ENCODE data around the gene SHROOM1. TPM values are rescaled to one million over a fixed set of nuclear protein-coding genes. Genes with fewer than 3 reads are reported as not detected.
"Not testable (repeated sequence)": the region's sequence is repeated elsewhere in the genome, so short reads cannot be mapped to it uniquely, and the experiment has no call there.

SHROOM1 gene
- total and polyA plus RNA-seq, 3 experiments from 2014 or later, result 1.6 to 2.0 TPM; not detected in 1

GRCh38 chr5:132810605-132811004 lies 19.8 kb downstream of the SHROOM1 start:
- Mint-ChIP-seq H3K36me3 (peaks cover 0 to 1% (median 0%) of the 10 kb centered on the region in 3 donors), H3K9me3 (no peaks in the 10 kb centered on the region), H3K4me1 (peaks cover 7 to 14% (median 11%) of the 10 kb centered on the region in 3 donors), H3K4me3 (no peak overlapping the region), H3K27me3 (peaks cover 49 to 53% of the 10 kb centered on the region in 2 donors), H3K27ac (no peak overlapping the region)
- H3K27ac ChIP-seq (ENCODE audit: low read depth, low read length), result no peak overlapping the region
- H3K4me3 ChIP-seq (ENCODE audit: low read length), result no peak overlapping the region
- no peaks in the 10 kb centered on the region for H3K36me3 ChIP-seq (ENCODE audit: insufficient read depth, low read length)
- DNase-seq, result no peak
- peaks cover 22% of the 10 kb centered on the region for H3K27me3 ChIP-seq (ENCODE audit: insufficient read depth, low read length, poor library complexity, severe bottlenecking)
- H3K9me3 ChIP-seq (ENCODE audit: low read length), result no peaks in the 10 kb centered on the region
- H3K4me1 ChIP-seq (ENCODE audit: insufficient read depth, low read length), result peaks cover 7% of the 10 kb centered on the region
- POLR2A ChIA-PET, result no interaction called here
- CTCF ChIA-PET, result interaction anchor here (2.8 to 3.0 kb wide), 2 partner anchors 9 to 19 kb away, joined by 6 to 12 read pairs; partner anchors contain the start of gene SHROOM1

- H3K9me3 ChIP-seq (ENCODE audit: low read length), result no peaks in the 10 kb centered on the region
- peaks cover 7% of the 10 kb centered on the region for H3K4me1 ChIP-seq (ENCODE audit: insufficient read depth, low read length)
- DNase-seq, result no peak
- H3K9me3 Mint-ChIP-seq, result no peaks in the 10 kb centered on the region
- H3K27me3 Mint-ChIP-seq, result peaks cover 50 to 63% of the 10 kb centered on the region in 2 donors
- ChIA-PET CTCF (interaction anchor here (1.1 to 3.0 kb wide), 3 partner anchors 11 to 282 kb away, joined by 3 to 12 read pairs (median 6); partner anchors contain the start of gene SHROOM1), POLR2A (no interaction called here)
- H3K36me3 ChIP-seq (ENCODE audit: insufficient read depth, low read length), result no peaks in the 10 kb centered on the region
- H3K4me3 Mint-ChIP-seq, result no peak overlapping the region
- H3K27me3 ChIP-seq (ENCODE audit: insufficient read depth, low read length, poor library complexity, severe bottlenecking), result peaks cover 22% of the 10 kb centered on the region
- peaks cover 7 to 11% (median 11%) of the 10 kb centered on the region in 3 donors for H3K4me1 Mint-ChIP-seq
- H3K27ac Mint-ChIP-seq, result no peak overlapping the region
- no peak overlapping the region for H3K27ac ChIP-seq (ENCODE audit: low read depth, low read length)
- H3K4me3 ChIP-seq (ENCODE audit: low read length), result no peak overlapping the region
- H3K36me3 Mint-ChIP-seq, result peaks cover 0 to 1% (median 0%) of the 10 kb centered on the region in 3 donors
Measured at GRCh38 chr5:132808866-132809265, 21.6 kb downstream of the SHROOM1 start.

- DNase-seq, result no peak
- Mint-ChIP-seq H3K4me1 (peaks cover 7 to 11% (median 11%) of the 10 kb centered on the region in 3 donors), H3K36me3 (peaks cover 0 to 1% (median 0%) of the 10 kb centered on the region in 3 donors), H3K27ac (no peak overlapping the region), H3K9me3 (no peaks in the 10 kb centered on the region), H3K27me3 (peaks cover 50 to 67% of the 10 kb centered on the region in 2 donors), H3K4me3 (no peak overlapping the region)
- POLR2A ChIA-PET, result no interaction called here
- CTCF ChIA-PET, result interaction anchor here (1.1 to 3.0 kb wide), 5 partner anchors 11 to 281 kb away, joined by 3 to 12 read pairs (median 7); partner anchors contain the start of gene CCNI2
- no peaks in the 10 kb centered on the region for H3K9me3 ChIP-seq (ENCODE audit: low read length)
- H3K36me3 ChIP-seq (ENCODE audit: insufficient read depth, low read length), result no peaks in the 10 kb centered on the region
- H3K27ac ChIP-seq (ENCODE audit: low read depth, low read length), result no peak overlapping the region
- peaks cover 22% of the 10 kb centered on the region for H3K27me3 ChIP-seq (ENCODE audit: insufficient read depth, low read length, poor library complexity, severe bottlenecking)
- H3K4me1 ChIP-seq (ENCODE audit: insufficient read depth, low read length), result peaks cover 7% of the 10 kb centered on the region
- no peak overlapping the region for H3K4me3 ChIP-seq (ENCODE audit: low read length)
Measured at GRCh38 chr5:132808448-132808847, 22.0 kb downstream of the SHROOM1 start.

GRCh38 chr5:132807163-132807838 lies 23.1 kb downstream of the SHROOM1 start:
- no peak overlapping the region for H3K27ac Mint-ChIP-seq
- Histone ChIP-seq H3K36me3 (ENCODE audit: insufficient read depth, low read length) (no peaks in the 10 kb centered on the region), H3K9me3 (ENCODE audit: low read length) (no peaks in the 10 kb centered on the region), H3K4me3 (ENCODE audit: low read length) (no peak overlapping the region), H3K27me3 (ENCODE audit: insufficient read depth, low read length, poor library complexity, severe bottlenecking) (peaks cover 14% of the 10 kb centered on the region), H3K27ac (ENCODE audit: low read depth, low read length) (no peak overlapping the region), H3K4me1 (ENCODE audit: insufficient read depth, low read length) (peaks cover under 1% of the 10 kb centered on the region)
- peaks cover 45 to 70% of the 10 kb centered on the region in 2 donors for H3K27me3 Mint-ChIP-seq
- no peak for DNase-seq
- peaks cover 0 to 3% (median 3%) of the 10 kb centered on the region in 3 donors for H3K4me1 Mint-ChIP-seq
- H3K36me3 Mint-ChIP-seq, result peaks cover 0 to 1% (median 0%) of the 10 kb centered on the region in 3 donors
- no peak overlapping the region for H3K4me3 Mint-ChIP-seq
- ChIA-PET CTCF (interaction anchor here (0.9 to 1.7 kb wide), 4 partner anchors 9 to 60 kb away, joined by 3 to 7 read pairs (median 5); partner anchors contain the start of gene CCNI2), POLR2A (no interaction called here)
- no peaks in the 10 kb centered on the region for H3K9me3 Mint-ChIP-seq

- H3K27me3 ChIP-seq (ENCODE audit: insufficient read depth, low read length, poor library complexity, severe bottlenecking); H3K27ac ChIP-seq (ENCODE audit: low read depth, low read length); H3K27ac Mint-ChIP-seq; H3K9me3 Mint-ChIP-seq; H3K36me3 Mint-ChIP-seq; H3K36me3 ChIP-seq (ENCODE audit: insufficient read depth, low read length); H3K4me3 Mint-ChIP-seq; H3K4me3 ChIP-seq (ENCODE audit: low read length); H3K9me3 ChIP-seq (ENCODE audit: low read length); H3K4me1 ChIP-seq (ENCODE audit: insufficient read depth, low read length); DNase-seq; H3K4me1 Mint-ChIP-seq; POLR2A ChIA-PET: not testable (repeated sequence)
- CTCF ChIA-PET, result interaction anchor here (0.9 to 1.7 kb wide), 4 partner anchors 9 to 59 kb away, joined by 3 to 7 read pairs (median 5); partner anchors contain the start of gene CCNI2
- peaks cover 45 to 70% of the 10 kb centered on the region in 2 donors for H3K27me3 Mint-ChIP-seq
Measured at GRCh38 chr5:132806804-132807162, 23.7 kb downstream of the SHROOM1 start.

GRCh38 chr5:132805872-132806271 lies 24.6 kb downstream of the SHROOM1 start:
- H3K4me3 Mint-ChIP-seq; H3K4me1 ChIP-seq (ENCODE audit: insufficient read depth, low read length); H3K27me3 ChIP-seq (ENCODE audit: insufficient read depth, low read length, poor library complexity, severe bottlenecking); H3K4me3 ChIP-seq (ENCODE audit: low read length); H3K9me3 ChIP-seq (ENCODE audit: low read length); H3K9me3 Mint-ChIP-seq; H3K4me1 Mint-ChIP-seq; H3K27ac Mint-ChIP-seq; H3K36me3 ChIP-seq (ENCODE audit: insufficient read depth, low read length); CTCF ChIA-PET; POLR2A ChIA-PET; DNase-seq; H3K27ac ChIP-seq (ENCODE audit: low read depth, low read length); H3K36me3 Mint-ChIP-seq: not testable (repeated sequence)
- H3K27me3 Mint-ChIP-seq, result peaks cover 38 to 68% of the 10 kb centered on the region in 2 donors

- H3K27me3 ChIP-seq (ENCODE audit: insufficient read depth, low read length, poor library complexity, severe bottlenecking); CTCF ChIA-PET; H3K4me1 ChIP-seq (ENCODE audit: insufficient read depth, low read length); H3K36me3 Mint-ChIP-seq; DNase-seq; H3K4me1 Mint-ChIP-seq; H3K9me3 ChIP-seq (ENCODE audit: low read length); POLR2A ChIA-PET; H3K4me3 ChIP-seq (ENCODE audit: low read length); H3K36me3 ChIP-seq (ENCODE audit: insufficient read depth, low read length); H3K4me3 Mint-ChIP-seq; H3K27ac ChIP-seq (ENCODE audit: low read depth, low read length); H3K9me3 Mint-ChIP-seq: not testable (repeated sequence)
- Mint-ChIP-seq H3K27ac (peak overlapping the region in 1 of 8 donors; percentile 8), H3K27me3 (peaks cover 28 to 65% of the 10 kb centered on the region in 2 donors)
Measured at GRCh38 chr5:132804219-132804618, 26.2 kb downstream of the SHROOM1 start.

- H3K36me3 ChIP-seq (ENCODE audit: insufficient read depth, low read length); POLR2A ChIA-PET; H3K27me3 ChIP-seq (ENCODE audit: insufficient read depth, low read length, poor library complexity, severe bottlenecking); H3K27ac ChIP-seq (ENCODE audit: low read depth, low read length); H3K4me1 Mint-ChIP-seq; H3K27ac Mint-ChIP-seq; H3K4me1 ChIP-seq (ENCODE audit: insufficient read depth, low read length); DNase-seq; H3K4me3 ChIP-seq (ENCODE audit: low read length); H3K36me3 Mint-ChIP-seq; H3K9me3 ChIP-seq (ENCODE audit: low read length); H3K4me3 Mint-ChIP-seq; H3K9me3 Mint-ChIP-seq: not testable (repeated sequence)
- CTCF ChIA-PET, result interaction anchor here (1.4 to 3.0 kb wide), 3 partner anchors 9 to 26 kb away, joined by 4 to 12 read pairs (median 9); partner anchors contain the start of gene SHROOM1
- peaks cover 25 to 61% of the 10 kb centered on the region in 2 donors for H3K27me3 Mint-ChIP-seq
Measured at GRCh38 chr5:132802685-132803066, 27.8 kb downstream of the SHROOM1 start.
